Measurements from ENCODE around the gene CHCHD4.

DNA sequence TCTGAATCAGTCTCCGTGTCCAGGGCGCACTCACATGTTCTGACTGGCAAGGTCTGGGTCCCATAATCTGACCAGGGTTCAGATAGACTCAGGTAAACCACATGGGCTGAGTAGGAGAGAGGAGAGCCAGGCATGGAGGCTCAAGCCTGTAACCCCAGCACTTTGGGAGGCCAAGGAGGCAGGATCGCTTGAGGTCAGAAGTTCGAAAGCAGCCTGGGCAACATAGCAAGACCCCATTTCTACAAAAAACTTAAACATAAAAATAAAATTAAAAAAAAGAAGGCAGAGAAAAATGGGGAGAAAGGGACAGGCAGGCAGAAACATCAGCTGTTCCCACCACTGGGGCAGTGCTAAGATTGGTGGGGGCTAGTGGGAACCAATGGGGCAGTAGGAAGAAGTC, 5.6 kb upstream of the CHCHD4 start:
- TF ChIP-seq, protein P1, sequence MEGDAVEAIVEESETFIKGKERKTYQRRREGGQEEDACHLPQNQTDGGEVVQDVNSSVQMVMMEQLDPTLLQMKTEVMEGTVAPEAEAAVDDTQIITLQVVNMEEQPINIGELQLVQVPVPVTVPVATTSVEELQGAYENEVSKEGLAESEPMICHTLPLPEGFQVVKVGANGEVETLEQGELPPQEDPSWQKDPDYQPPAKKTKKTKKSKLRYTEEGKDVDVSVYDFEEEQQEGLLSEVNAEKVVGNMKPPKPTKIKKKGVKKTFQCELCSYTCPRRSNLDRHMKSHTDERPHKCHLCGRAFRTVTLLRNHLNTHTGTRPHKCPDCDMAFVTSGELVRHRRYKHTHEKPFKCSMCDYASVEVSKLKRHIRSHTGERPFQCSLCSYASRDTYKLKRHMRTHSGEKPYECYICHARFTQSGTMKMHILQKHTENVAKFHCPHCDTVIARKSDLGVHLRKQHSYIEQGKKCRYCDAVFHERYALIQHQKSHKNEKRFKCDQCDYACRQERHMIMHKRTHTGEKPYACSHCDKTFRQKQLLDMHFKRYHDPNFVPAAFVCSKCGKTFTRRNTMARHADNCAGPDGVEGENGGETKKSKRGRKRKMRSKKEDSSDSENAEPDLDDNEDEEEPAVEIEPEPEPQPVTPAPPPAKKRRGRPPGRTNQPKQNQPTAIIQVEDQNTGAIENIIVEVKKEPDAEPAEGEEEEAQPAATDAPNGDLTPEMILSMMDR (conservative IDR thresholded peaks at IDR 0.05; ENCODE audit: low read depth, low read length) = no peak
- TF ChIP-seq EZH2 (IDR thresholded peaks at IDR 0.05; ENCODE audit: low read length, unreplicated experiment) = no peak
- TF ChIP-seq EZH2phosphoT487 (IDR thresholded peaks at IDR 0.05; ENCODE audit: borderline replicate concordance, low read length) = no peak

Measured in PC-3 (cell line).